ENCODE measurements around the gene CNTLN.
"Not testable (repeated sequence)": the region's sequence is repeated elsewhere in the genome, so short reads cannot be mapped to it uniquely, and the experiment has no call there.

Gene CNTLN

GRCh38 chr9:17394881-17395510 lies 260.2 kb downstream of the CNTLN start:
- no peak for TF ChIP-seq ZNF274 (IDR thresholded peaks at IDR 0.05; ENCODE audit: low read depth, low read length)

GRCh38 chr9:17397166-17397728 lies 262.4 kb downstream of the CNTLN start:
- not testable (repeated sequence) for H3K4me3 ChIP-seq (ENCODE audit: low read length)

More at GRCh38 chr9:17394881-17395510, 260.2 kb downstream of the CNTLN start:
- no peak overlapping the region for H3K4me3 ChIP-seq (ENCODE audit: low read length)

- no peak for TF ChIP-seq ZNF274 (IDR thresholded peaks at IDR 0.05; ENCODE audit: low read depth, low read length)
- no peak overlapping the region for H3K4me3 ChIP-seq (ENCODE audit: low read length)
These were observed 263.5 kb downstream of the CNTLN start for GRCh38 chr9:17398350-17398749.

GRCh38 chr9:17401858-17402257 lies 267.0 kb downstream of the CNTLN start:
- no peak overlapping the region for H3K4me3 ChIP-seq (ENCODE audit: low read length)
- no peak for TF ChIP-seq ZNF274 (IDR thresholded peaks at IDR 0.05; ENCODE audit: low read depth, low read length)

GRCh38 chr9:17402309-17402708 lies 267.5 kb downstream of the CNTLN start:
- no peak overlapping the region for H3K4me3 ChIP-seq (ENCODE audit: low read length)
- TF ChIP-seq ZNF274 (IDR thresholded peaks at IDR 0.05; ENCODE audit: low read depth, low read length): no peak

- no peak overlapping the region for H3K4me3 ChIP-seq (ENCODE audit: low read length)
- no peak for TF ChIP-seq ZNF274 (IDR thresholded peaks at IDR 0.05; ENCODE audit: low read depth, low read length)
These were observed 268.7 kb downstream of the CNTLN start for GRCh38 chr9:17403539-17403938.

- no peak for TF ChIP-seq ZNF274 (IDR thresholded peaks at IDR 0.05; ENCODE audit: low read depth, low read length)
- no peak overlapping the region for H3K4me3 ChIP-seq (ENCODE audit: low read length)
These were observed 280.1 kb downstream of the CNTLN start for GRCh38 chr9:17414986-17415385.

GRCh38 chr9:17422994-17423680 lies 288.3 kb downstream of the CNTLN start:
- TF ChIP-seq ZNF274 (IDR thresholded peaks at IDR 0.05; ENCODE audit: low read depth, low read length): no peak
- no peak overlapping the region for H3K4me3 ChIP-seq (ENCODE audit: low read length)

- no peak for TF ChIP-seq ZNF274 (IDR thresholded peaks at IDR 0.05; ENCODE audit: low read depth, low read length)
- no peak overlapping the region for H3K4me3 ChIP-seq (ENCODE audit: low read length)
These were observed 288.8 kb downstream of the CNTLN start for GRCh38 chr9:17423681-17424011.

- no peak for TF ChIP-seq ZNF274 (IDR thresholded peaks at IDR 0.05; ENCODE audit: low read depth, low read length)
- H3K4me3 ChIP-seq (ENCODE audit: low read length): no peak overlapping the region
These were observed 290.5 kb downstream of the CNTLN start for GRCh38 chr9:17425384-17425783.

GRCh38 chr9:17433526-17433925 lies 298.7 kb downstream of the CNTLN start:
- no peak overlapping the region for H3K4me3 ChIP-seq (ENCODE audit: low read length)
- no peak for TF ChIP-seq ZNF274 (IDR thresholded peaks at IDR 0.05; ENCODE audit: low read depth, low read length)

- no peak for TF ChIP-seq ZNF274 (IDR thresholded peaks at IDR 0.05; ENCODE audit: low read depth, low read length)
- no peak overlapping the region for H3K4me3 ChIP-seq (ENCODE audit: low read length)
These were observed 302.0 kb downstream of the CNTLN start for GRCh38 chr9:17436854-17437253.

- no peak overlapping the region for H3K4me3 ChIP-seq (ENCODE audit: low read length)
- TF ChIP-seq ZNF274 (IDR thresholded peaks at IDR 0.05; ENCODE audit: low read depth, low read length): no peak
These were observed 303.0 kb downstream of the CNTLN start for GRCh38 chr9:17437813-17438212.

GRCh38 chr9:17445126-17445525 lies 310.3 kb downstream of the CNTLN start:
- not testable (repeated sequence) for H3K4me3 ChIP-seq (ENCODE audit: low read length)

- H3K4me3 ChIP-seq (ENCODE audit: low read length): no peak overlapping the region
- TF ChIP-seq ZNF274 (IDR thresholded peaks at IDR 0.05; ENCODE audit: low read depth, low read length): no peak
These were observed 318.9 kb downstream of the CNTLN start for GRCh38 chr9:17453751-17454150.
